AG04449 (cell line): ENCODE results near the gene SCN9A.

ENCODE experiments used
- CTCF ChIA-PET: fragments of 350-600 bp; formaldehyde crosslinking; extraction: SDS; loops from one replicate; lab custom pipeline; 2021; ENCODE audit warnings: antibody characterized with exemption; lab: Yijun Ruan, JAX
- POLR2A ChIA-PET: fragments of 400-600, 350-600 bp; formaldehyde crosslinking; extraction: SDS; loops from one replicate; lab custom pipeline; 2020; ENCODE audit warnings: antibody characterized with exemption, inconsistent platforms; lab: Yijun Ruan, JAX
- DNase-seq: peaks from one replicate; pipeline ENCODE4 v3.0.0-alpha.2; 2010; ENCODE audit warnings: low read depth, low spot score
- H3K4me3 ChIP-seq: 2 replicates; pipeline ENCODE4 v1.5.1; 2011; ENCODE audit warnings: low read depth, mild to moderate bottlenecking, control low read depth, low read length
- TF ChIP-seq, protein P1 (sequence below): IDR thresholded peaks from one replicate; pipeline ENCODE4 v1.5.1; 2011; ENCODE audit warnings: mild to moderate bottlenecking, moderate library complexity, low read length, control low read depth, inconsistent platforms; ENCODE audit not compliant: insufficient read depth; ENCODE audit errors: missing control alignments

The SCN9A gene

DNA sequence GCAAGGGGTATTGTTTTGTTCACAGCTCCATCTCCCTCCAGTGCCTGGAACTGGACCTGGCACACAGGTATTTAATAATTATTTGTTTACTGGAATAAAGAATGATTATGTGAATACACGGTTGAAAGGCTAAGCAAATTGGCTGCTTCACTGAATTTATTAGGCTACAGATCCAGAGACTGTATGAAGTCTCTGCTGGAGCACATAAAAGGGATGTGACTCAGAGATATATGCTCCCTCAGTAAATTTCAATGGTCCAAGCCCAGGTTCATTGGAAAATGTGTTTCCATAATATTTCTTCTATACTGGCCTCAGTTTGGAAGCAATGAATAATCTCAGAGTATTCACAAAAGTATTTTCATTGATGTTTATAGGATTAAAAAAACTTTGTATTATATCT lies 126.4 kb downstream of the SCN9A start:
- ChIA-PET CTCF (no interaction called here), POLR2A (no interaction called here)
- H3K4me3 ChIP-seq = no peak overlapping the region
- TF ChIP-seq, protein P1, sequence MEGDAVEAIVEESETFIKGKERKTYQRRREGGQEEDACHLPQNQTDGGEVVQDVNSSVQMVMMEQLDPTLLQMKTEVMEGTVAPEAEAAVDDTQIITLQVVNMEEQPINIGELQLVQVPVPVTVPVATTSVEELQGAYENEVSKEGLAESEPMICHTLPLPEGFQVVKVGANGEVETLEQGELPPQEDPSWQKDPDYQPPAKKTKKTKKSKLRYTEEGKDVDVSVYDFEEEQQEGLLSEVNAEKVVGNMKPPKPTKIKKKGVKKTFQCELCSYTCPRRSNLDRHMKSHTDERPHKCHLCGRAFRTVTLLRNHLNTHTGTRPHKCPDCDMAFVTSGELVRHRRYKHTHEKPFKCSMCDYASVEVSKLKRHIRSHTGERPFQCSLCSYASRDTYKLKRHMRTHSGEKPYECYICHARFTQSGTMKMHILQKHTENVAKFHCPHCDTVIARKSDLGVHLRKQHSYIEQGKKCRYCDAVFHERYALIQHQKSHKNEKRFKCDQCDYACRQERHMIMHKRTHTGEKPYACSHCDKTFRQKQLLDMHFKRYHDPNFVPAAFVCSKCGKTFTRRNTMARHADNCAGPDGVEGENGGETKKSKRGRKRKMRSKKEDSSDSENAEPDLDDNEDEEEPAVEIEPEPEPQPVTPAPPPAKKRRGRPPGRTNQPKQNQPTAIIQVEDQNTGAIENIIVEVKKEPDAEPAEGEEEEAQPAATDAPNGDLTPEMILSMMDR = no peak
- no peak for DNase-seq

DNA sequence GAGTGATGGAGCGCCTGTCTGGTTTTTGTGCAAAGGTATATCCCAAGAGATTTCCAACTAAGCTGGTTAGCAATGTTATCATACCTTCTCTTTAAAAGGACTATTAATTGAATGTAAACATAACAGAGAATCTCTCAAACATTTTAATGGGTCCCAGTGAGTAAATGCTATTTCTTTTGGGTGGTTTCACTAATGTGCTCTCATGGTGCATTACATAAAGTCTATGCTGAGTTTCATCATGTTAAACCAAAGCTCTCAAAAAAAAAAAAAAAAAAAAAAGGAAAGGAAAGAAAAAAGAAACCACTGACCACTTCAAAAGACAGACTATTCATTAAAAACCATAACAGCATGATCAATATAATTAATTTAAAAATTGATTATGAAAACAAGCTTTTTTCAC lies 128.8 kb downstream of the SCN9A start:
- POLR2A ChIA-PET = no interaction called here
- no peak for DNase-seq
- TF ChIP-seq, protein P1 = no peak
- no peak overlapping the region for H3K4me3 ChIP-seq
- CTCF ChIA-PET = interaction anchor here (1.7 kb wide), 1 partner anchor 139 kb away, joined by 4 read pairs; no protein-coding TSS in a partner anchor

DNA sequence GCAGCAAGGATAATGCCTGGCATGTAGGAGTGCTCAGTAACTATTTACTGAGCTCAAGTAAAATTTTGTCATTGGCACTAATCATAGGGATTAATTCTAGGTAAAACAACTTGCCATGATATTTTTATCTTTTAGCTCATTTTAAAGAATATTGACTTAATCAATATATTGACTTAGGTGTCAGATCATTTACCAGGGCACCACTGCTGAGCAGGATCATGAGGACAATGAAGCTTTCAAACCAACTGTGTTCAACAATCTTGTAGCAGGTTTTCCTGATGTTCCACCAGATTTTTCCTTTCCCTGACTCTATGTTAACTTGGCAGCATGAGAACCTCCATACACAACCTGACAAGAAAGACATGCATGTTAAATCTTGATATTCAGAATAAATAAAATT lies 133.4 kb downstream of the SCN9A start:
- no peak for DNase-seq
- ChIA-PET CTCF (interaction anchor here (1.7 kb wide), 1 partner anchor 8 kb away, joined by 4 read pairs; no protein-coding TSS in a partner anchor), POLR2A (no interaction called here)
- TF ChIP-seq, protein P1 = no peak
- H3K4me3 ChIP-seq = no peak overlapping the region

DNA sequence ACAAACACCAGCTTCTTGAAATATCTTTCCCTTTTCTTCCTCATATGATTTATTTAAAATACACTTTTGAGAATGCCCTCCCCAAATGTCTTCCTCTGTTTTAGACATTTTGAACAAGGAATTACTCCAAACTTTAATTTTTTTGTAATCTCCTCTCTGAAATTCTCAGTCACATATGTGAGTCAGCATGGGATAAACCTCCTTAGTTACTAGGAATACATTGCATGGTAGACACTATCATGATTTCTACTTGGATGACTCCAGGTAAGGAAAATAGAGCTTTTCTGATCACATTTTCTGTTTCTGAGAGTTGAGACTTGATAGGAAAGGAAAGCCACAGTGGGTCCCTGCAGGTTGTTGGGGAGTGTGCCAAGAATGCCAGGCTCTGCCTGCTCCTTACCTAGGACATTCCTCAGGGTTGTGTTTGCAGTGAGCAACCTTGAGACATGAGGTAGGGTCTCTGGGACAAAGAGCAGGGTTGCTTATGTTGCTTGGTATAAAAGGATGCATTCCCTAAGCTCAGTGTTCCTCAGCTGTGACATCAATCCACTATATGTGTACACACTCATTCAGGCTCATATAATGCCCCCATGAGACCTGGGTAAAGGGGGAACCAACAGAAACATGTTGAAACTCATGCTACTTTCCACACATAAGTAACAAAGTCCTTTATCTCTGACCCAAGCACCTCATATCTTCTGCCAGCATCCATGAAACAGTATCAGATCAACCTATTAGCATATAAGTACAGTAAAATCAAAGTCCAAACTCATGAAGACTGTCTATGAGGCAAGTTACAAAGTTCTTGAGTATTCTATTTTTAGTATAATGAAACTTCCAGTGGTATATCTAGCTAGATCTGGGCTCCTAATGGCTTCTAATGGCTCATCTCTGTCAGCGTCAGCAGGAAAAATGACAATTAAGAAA lies 135.1 kb downstream of the SCN9A start:
- TF ChIP-seq, protein P1 = no peak
- ChIA-PET CTCF (interaction anchor here (0.9 to 1.7 kb wide), 5 partner anchors 10 to 144 kb away, joined by 3 to 4 read pairs (median 3); no protein-coding TSS in a partner anchor), POLR2A (no interaction called here)
- no peak overlapping the region for H3K4me3 ChIP-seq
- DNase-seq = no peak

DNA sequence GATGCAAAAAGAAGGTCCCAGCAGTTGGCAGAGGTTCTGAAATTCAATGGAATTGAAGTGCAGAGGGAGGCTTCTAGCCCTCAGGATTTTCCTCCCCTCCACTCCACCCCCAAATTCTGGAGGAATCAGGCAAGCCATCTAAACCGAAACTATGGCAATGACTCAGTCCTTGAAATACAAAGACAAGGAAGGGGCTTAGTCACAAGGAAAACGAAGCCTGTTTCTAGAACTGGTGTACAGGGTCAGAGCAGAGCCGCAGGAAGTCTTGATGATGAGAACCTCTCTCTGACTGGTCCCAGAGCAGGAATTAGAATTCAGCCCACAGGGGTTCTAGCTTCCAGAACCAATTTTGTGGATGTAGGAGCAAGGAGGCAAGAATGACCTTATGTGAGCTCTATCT lies 136.2 kb downstream of the SCN9A start:
- CTCF ChIA-PET = interaction anchor here (1.1 to 1.2 kb wide), 2 partner anchors 25 to 122 kb away, joined by 3 read pairs; no protein-coding TSS in a partner anchor
- H3K4me3 ChIP-seq = no peak overlapping the region
- POLR2A ChIA-PET = no interaction called here
- TF ChIP-seq, protein P1 = no peak
- DNase-seq = peak; percentile 75

DNA sequence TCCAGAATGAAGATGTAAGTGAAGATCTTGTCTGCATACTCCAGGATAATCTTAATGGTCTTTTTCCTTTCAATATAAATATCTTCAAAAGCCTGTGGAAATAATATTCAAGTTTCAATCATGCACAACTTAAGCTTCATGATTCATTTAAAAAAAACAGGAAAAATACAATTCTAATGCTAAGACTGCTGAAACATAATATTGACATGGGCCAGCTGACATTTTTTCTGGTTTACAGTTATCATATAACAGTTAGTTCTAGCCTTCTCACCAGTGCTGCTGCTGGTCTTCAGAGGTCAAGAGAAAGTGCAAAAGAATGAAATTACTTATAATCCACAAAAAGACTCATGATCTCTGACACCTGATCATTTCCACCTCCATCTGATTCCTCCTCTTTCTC lies 137.6 kb downstream of the SCN9A start:
- POLR2A ChIA-PET = no interaction called here
- TF ChIP-seq, protein P1 = no peak
- no peak for DNase-seq
- no peak overlapping the region for H3K4me3 ChIP-seq
- CTCF ChIA-PET = interaction anchor here (1.2 to 1.3 kb wide), 2 partner anchors 58 to 147 kb away, joined by 3 read pairs; no protein-coding TSS in a partner anchor
